Gastroesophageal sphincter (tissue), 3 donors: ENCODE measurements around the gene CSMD2.

ENCODE experiments used
- CTCF ChIP-seq, 4 experiments: fragments of 200-600 bp in 2 of 4; fragments of 450-650 bp in 2 of 4; sonication (generic) in 1 of 4; IDR thresholded peaks; one replicate each; pipeline ENCODE4 v1.5.1; 2017 to 2019; ENCODE audit warnings: antibody characterized with exemption in 4 of 4, mild to moderate bottlenecking in 2 of 4, moderate library complexity in 2 of 4
- POLR2AphosphoS5 ChIP-seq: sonication (generic); formaldehyde crosslinking; IDR thresholded peaks from one replicate; pipeline ENCODE4 v1.6.1; 2017; ENCODE audit warnings: antibody characterized with exemption

GRCh38 chr1:33667386-33668282 is 497.4 kb downstream of the CSMD2 start:
- no peak for TF ChIP-seq CTCF (IDR thresholded peaks at IDR 0.05)
- TF ChIP-seq POLR2AphosphoS5 = no peak
